HL-60 (cell line): ENCODE data around the gene TMIGD2.

Source experiments
- DNase-seq, 2 experiments: peaks; one replicate each; pipeline ENCODE4 v3.0.0-alpha.2; 2010 to 2020; ENCODE audit warnings: low read depth in 1 of 2, low spot score in 1 of 2
- H3K27ac ChIP-seq: fragments of 250-450 bp; sonication (Bioruptor Pico); replicated peaks from 2 replicates; pipeline ENCODE4 v1.5.1; 2020; ENCODE audit warnings: mild to moderate bottlenecking, moderate library complexity
- H3K27me3 ChIP-seq: fragments of 250-450 bp; sonication (Bioruptor Pico); 2 replicates; pipeline ENCODE4 v1.5.1; 2021; ENCODE audit warnings: mild to moderate bottlenecking, moderate library complexity; ENCODE audit not compliant: insufficient read depth, poor library complexity, severe bottlenecking
- H3K4me3 ChIP-seq: replicated peaks from 2 replicates; pipeline ENCODE4 v1.5.1; 2011; ENCODE audit warnings: mild to moderate bottlenecking, control low read depth, low read length; ENCODE audit not compliant: insufficient read depth
- CTCF ChIP-seq: IDR thresholded peaks from one replicate; pipeline ENCODE4 v1.5.1; 2011; ENCODE audit warnings: low read length, control low read depth, inconsistent platforms; ENCODE audit not compliant: insufficient read depth
- GABPA ChIP-seq: IDR thresholded peaks from 2 replicates; pipeline ENCODE4 v1.6.1; 2012; ENCODE audit warnings: low read depth
- POLR2AphosphoS5 ChIP-seq: IDR thresholded peaks from 2 replicates; pipeline ENCODE4 v1.6.1; 2012; ENCODE audit warnings: low read depth
- REST ChIP-seq: IDR thresholded peaks from 2 replicates; pipeline ENCODE4 v1.6.1; 2012; ENCODE audit warnings: low read depth; ENCODE audit not compliant: insufficient replicate concordance
- SPI1 ChIP-seq: IDR thresholded peaks from 2 replicates; pipeline ENCODE4 v1.6.1; 2012; ENCODE audit warnings: low read depth, mild to moderate bottlenecking, borderline replicate concordance

The TMIGD2 gene

GRCh38 chr19:4294389-4294788 is 7.8 kb downstream of the TMIGD2 start:
- TF ChIP-seq GABPA, result no peak
- no peak for TF ChIP-seq CTCF
- no peak for TF ChIP-seq REST
- TF ChIP-seq SPI1, result no peak
- TF ChIP-seq POLR2AphosphoS5, result no peak
- H3K27me3 ChIP-seq, result no peaks in the 10 kb centered on the region
- no peak overlapping the region for H3K4me3 ChIP-seq
- no peak for DNase-seq
- H3K27ac ChIP-seq, result no peak overlapping the region

DNA sequence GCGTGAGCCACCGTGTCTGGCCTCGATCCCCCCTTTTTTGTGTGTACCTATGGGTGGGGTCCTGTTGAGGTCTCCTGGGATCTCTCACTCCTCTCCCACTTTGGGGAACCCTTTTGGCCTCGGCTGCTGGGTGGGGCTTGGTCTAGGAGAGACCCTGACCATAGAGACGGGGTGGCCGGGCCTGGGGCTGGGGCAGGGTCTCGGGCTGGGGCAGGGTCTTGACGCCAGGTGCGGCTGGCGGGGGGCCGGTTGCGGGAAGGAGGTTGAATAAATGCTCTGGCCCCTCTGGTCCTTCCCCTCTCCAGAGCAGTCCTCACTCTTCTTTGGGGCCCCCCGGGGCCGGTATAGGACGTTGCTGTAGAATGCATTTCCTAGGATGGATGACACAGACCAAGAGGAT is 9.7 kb downstream of the TMIGD2 start:
- DNase-seq, result no peak
- Histone ChIP-seq H3K27me3 (no peaks in the 10 kb centered on the region), H3K27ac (no peak overlapping the region), H3K4me3 (no peak overlapping the region)
- TF ChIP-seq SPI1 (no peak), POLR2AphosphoS5 (no peak), REST (no peak), GABPA (no peak), CTCF (no peak)

DNA sequence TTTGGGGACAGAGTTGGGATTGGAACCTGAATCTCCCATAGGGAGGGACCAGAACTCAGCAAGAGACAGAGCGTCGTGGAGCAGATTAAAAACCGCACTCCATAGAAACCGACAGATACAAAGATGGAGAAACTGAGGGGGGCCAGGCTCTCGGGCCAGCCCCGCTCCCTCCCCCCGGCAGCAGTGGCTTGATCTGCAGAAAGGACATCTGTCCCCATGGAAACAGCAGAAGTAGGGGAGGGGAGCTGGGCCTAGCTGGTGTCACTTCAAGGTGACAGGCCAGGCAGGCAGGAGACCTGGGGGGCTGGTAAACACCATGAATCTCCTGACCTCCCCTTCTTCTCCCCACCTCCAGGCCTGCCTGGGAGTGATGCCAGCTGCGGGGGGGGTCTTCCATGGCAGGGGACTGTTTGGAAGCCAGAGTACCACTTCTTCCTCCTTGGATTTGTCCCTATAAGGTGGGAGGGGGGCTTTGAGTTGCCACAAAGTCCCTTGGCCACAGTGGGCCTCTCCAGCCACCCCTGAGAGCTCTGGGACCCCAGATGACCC is 10.9 kb downstream of the TMIGD2 start:
- no peak for DNase-seq
- TF ChIP-seq GABPA (no peak), CTCF (no peak)
- Histone ChIP-seq H3K27ac (no peak overlapping the region), H3K27me3 (no peaks in the 10 kb centered on the region), H3K4me3 (no peak overlapping the region)

- no peak for TF ChIP-seq SPI1
- no peak for TF ChIP-seq POLR2AphosphoS5
- no peak for TF ChIP-seq CTCF
- TF ChIP-seq GABPA, result no peak
- TF ChIP-seq REST, result no peak
- no peak overlapping the region for H3K27ac ChIP-seq
- no peak overlapping the region for H3K4me3 ChIP-seq
- H3K27me3 ChIP-seq, result no peaks in the 10 kb centered on the region
- no peak for DNase-seq
These were observed 14.0 kb downstream of the TMIGD2 start for GRCh38 chr19:4288091-4288777.
